Lung (tissue), 12 donors: Measurements from ENCODE around the gene DOCK4. TPM values are rescaled to one million over a fixed set of nuclear protein-coding genes. Genes with fewer than 3 reads are reported as not detected.

Experiments used
- ATAC-seq: fragments of 200-7000 bp; cut with Tn5 transposase; one replicate; pipeline ENCODE4 v1.9.1; 2020; ENCODE audit warnings: moderate number of reproducible peaks; ENCODE audit not compliant: insufficient read depth, low FRiP score
- DNase-seq, 3 donors: peaks; one replicate each; pipeline ENCODE4 v3.0.0-alpha.2; 2013 to 2017
- H3K27ac ChIP-seq, 2 donors: one replicate each; pipeline ENCODE4 v1.5.1; 2013; ENCODE audit warnings: mild to moderate bottlenecking in 2 of 2, moderate library complexity in 2 of 2, control low read depth in 1 of 2, inconsistent platforms in 1 of 2, low read depth in 1 of 2, low read length in 1 of 2
- H3K27me3 ChIP-seq, 3 donors: one replicate each; pipeline ENCODE4 v1.5.1; 2013; ENCODE audit warnings: low read length in 2 of 3; ENCODE audit not compliant: control insufficient read depth in 3 of 3, insufficient read depth in 3 of 3
- H3K36me3 ChIP-seq, 4 donors: one replicate each; pipeline ENCODE4 v1.5.1; 2013; ENCODE audit warnings: low read length in 4 of 4, mild to moderate bottlenecking in 1 of 4, moderate library complexity in 1 of 4; ENCODE audit not compliant: control insufficient read depth in 4 of 4, insufficient read depth in 4 of 4
- H3K4me1 ChIP-seq, 5 donors: one replicate each; pipeline ENCODE4 v1.5.1; 2013; ENCODE audit warnings: low read length in 5 of 5, mild to moderate bottlenecking in 2 of 5, moderate library complexity in 1 of 5; ENCODE audit not compliant: control insufficient read depth in 5 of 5, insufficient read depth in 5 of 5
- H3K4me3 ChIP-seq: one replicate; pipeline ENCODE4 v1.5.1; 2013; ENCODE audit warnings: mild to moderate bottlenecking, control low read depth, moderate library complexity
- H3K9ac ChIP-seq, 2 donors: one replicate each; pipeline ENCODE4 v1.5.1; 2013; ENCODE audit warnings: low read length in 2 of 2, control low read depth in 1 of 2; ENCODE audit not compliant: insufficient read depth in 1 of 2
- H3K9me3 ChIP-seq, 4 donors: one replicate each; pipeline ENCODE4 v1.5.1; 2013; ENCODE audit warnings: low read length in 3 of 4, mild to moderate bottlenecking in 1 of 4, moderate library complexity in 1 of 4; ENCODE audit not compliant: control insufficient read depth in 4 of 4, insufficient read depth in 3 of 4
- WGBS, 2 donors: extraction: QIAGEN DNeasy Blood & Tissue Kit; methylation state at CpG; one replicate each; pipeline ENCODE4 v1.1.7; 2013; 5-methylcytosine and 5-hydroxymethylcytosine counted together
- polyA plus RNA-seq, 2 donors: library from polyadenylated mRNA; stranded (reverse); fragments of 200-250 nt; gene quantifications; one replicate each; pipeline ENCODE4 v1.2.1, GENCODE V29; 2013
- total RNA-seq, 2 donors: library from RNA; depleted of rRNA in 1 of 2; stranded (reverse); fragments of >200 nt in 1 of 2; gene quantifications; one replicate each; pipeline ENCODE4 v1.2.1, GENCODE V29; 2014 to 2021
- TF ChIP-seq, protein P1 (sequence below): IDR thresholded peaks from 2 replicates; pipeline ENCODE4 v1.5.1; 2012; ENCODE audit warnings: mild to moderate bottlenecking; ENCODE audit errors: control extremely low read depth, extremely low read depth
- donor health status: control.
- donor health status: control.
- donor health status: Bipolar disorder and iron deficiency.
- donor health status: healthy.
- donor health status: DM: yes; HTN: yes; CAD: no.

Gene DOCK4
- total and polyA plus RNA-seq, 4 donors, result 18.7 to 163 (median 40.3) TPM

- peak overlapping the region; percentile 91 for H3K4me3 ChIP-seq
- peak overlapping the region; percentile 91 to 92 for H3K9ac ChIP-seq
- ATAC-seq (peak; percentile 0), DNase-seq (no peak)
- H3K9me3 ChIP-seq, result no peaks in the 10 kb centered on the region
- H3K36me3 ChIP-seq, result no peaks in the 10 kb centered on the region
- TF ChIP-seq, protein P1, sequence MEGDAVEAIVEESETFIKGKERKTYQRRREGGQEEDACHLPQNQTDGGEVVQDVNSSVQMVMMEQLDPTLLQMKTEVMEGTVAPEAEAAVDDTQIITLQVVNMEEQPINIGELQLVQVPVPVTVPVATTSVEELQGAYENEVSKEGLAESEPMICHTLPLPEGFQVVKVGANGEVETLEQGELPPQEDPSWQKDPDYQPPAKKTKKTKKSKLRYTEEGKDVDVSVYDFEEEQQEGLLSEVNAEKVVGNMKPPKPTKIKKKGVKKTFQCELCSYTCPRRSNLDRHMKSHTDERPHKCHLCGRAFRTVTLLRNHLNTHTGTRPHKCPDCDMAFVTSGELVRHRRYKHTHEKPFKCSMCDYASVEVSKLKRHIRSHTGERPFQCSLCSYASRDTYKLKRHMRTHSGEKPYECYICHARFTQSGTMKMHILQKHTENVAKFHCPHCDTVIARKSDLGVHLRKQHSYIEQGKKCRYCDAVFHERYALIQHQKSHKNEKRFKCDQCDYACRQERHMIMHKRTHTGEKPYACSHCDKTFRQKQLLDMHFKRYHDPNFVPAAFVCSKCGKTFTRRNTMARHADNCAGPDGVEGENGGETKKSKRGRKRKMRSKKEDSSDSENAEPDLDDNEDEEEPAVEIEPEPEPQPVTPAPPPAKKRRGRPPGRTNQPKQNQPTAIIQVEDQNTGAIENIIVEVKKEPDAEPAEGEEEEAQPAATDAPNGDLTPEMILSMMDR, result no peak
- no peaks in the 10 kb centered on the region for H3K27me3 ChIP-seq
- H3K4me1 ChIP-seq, result peaks cover 3 to 29% (median 14%) of the 10 kb centered on the region in 5 donors
- peak overlapping the region; percentile 82 to 95 for H3K27ac ChIP-seq
- 1% methylated on average over 14 of the region's 14 CpGs for WGBS, 2 donors
Measured at GRCh38 chr7:112206991-112207592, 893 bp upstream of the DOCK4 start.

- Histone ChIP-seq H3K27me3 (no peaks in the 10 kb centered on the region), H3K36me3 (no peaks in the 10 kb centered on the region), H3K9me3 (no peaks in the 10 kb centered on the region), H3K4me1 (peaks cover 0 to 20% (median 7%) of the 10 kb centered on the region in 5 donors), H3K9ac (peak overlapping the region; percentile 74 to 85), H3K27ac (peak overlapping the region; percentile 80 to 92), H3K4me3 (peak overlapping the region; percentile 85)
- peak; percentile 30 for ATAC-seq
- TF ChIP-seq, protein P1, result no peak
- peak; percentile 84 to 90 (median 88) for DNase-seq
- WGBS, 2 donors, result 0% methylated on average over 67 to 69 of the region's 69 CpGs
Measured at GRCh38 chr7:112205343-112206237, 609 bp downstream of the DOCK4 start.

DNA sequence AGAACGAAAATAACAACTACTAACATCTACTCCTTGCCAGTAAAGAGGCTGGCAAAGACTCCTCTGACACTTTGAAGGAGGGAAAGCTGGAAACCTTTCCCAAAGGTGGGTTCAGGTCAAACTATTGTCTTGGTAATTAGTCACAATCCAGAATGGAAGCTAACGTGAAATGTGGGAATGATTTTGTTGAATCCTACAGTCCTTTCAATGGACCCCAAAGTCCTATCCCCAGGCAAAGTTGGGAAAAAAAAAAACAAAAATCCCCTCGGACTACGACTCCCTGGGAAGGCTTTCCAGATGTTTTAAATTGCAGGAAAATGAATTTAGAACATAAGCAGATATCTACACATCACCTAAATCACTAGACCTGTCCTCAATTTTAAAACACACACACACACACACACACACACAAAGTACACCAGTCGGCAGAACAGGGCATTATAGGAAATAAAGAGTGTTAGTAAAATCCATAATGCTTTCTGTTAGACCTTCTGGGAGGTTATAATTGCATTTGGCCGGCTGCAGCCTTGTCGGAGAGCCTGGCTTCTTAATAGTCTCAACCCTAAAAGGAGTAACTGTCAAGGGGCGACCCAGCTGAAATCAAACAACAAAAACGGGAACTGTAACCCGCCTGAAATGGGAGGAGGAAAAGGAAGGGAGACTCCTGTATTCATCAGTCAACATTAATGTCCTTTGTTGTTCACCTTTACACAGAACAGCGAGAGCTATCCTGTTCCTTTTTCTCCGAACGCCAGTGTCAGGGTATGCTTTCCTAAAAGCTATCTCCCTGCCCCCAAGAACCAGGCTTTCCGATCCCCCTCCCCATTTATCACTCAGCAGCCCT, 1.5 kb downstream of the DOCK4 start:
- Histone ChIP-seq H3K36me3 (no peaks in the 10 kb centered on the region), H3K9ac (peak overlapping the region; percentile 74 to 85), H3K4me1 (peaks cover 0 to 20% (median 7%) of the 10 kb centered on the region in 5 donors), H3K4me3 (peak overlapping the region; percentile 85), H3K9me3 (no peaks in the 10 kb centered on the region), H3K27me3 (no peaks in the 10 kb centered on the region), H3K27ac (peak overlapping the region; percentile 80 to 92)
- no peak for ATAC-seq
- 1% methylated on average over 14 of the region's 14 CpGs for WGBS, 2 donors
- DNase-seq, result peak in 2 of 3 donors; percentile 54 to 67
- TF ChIP-seq, protein P1, result no peak
